Mucosa of rectum (tissue), 2 donors: ENCODE results near the gene BIN1.

Source experiments
- H3K27ac ChIP-seq, 2 donors: one replicate each; pipeline ENCODE4 v1.7.0; 2013; ENCODE audit warnings: inconsistent platforms in 2 of 2, low read depth in 2 of 2, low read length in 2 of 2
- H3K27me3 ChIP-seq, 2 donors: one replicate each; pipeline ENCODE4 v1.7.0; 2013; ENCODE audit warnings: low read length in 2 of 2; ENCODE audit not compliant: control insufficient read depth in 2 of 2, insufficient read depth in 2 of 2
- H3K36me3 ChIP-seq, 2 donors: one replicate each; pipeline ENCODE4 v1.7.0; 2013; ENCODE audit warnings: low read length in 2 of 2; ENCODE audit not compliant: control insufficient read depth in 2 of 2, insufficient read depth in 2 of 2
- H3K4me1 ChIP-seq, 2 donors: one replicate each; pipeline ENCODE4 v1.7.0; 2013; ENCODE audit warnings: low read length in 2 of 2, mild to moderate bottlenecking in 1 of 2; ENCODE audit not compliant: control insufficient read depth in 2 of 2, insufficient read depth in 2 of 2
- H3K4me3 ChIP-seq, 2 donors: one replicate each; pipeline ENCODE4 v1.7.0; 2013; ENCODE audit warnings: low read length in 2 of 2
- H3K9ac ChIP-seq, 2 donors: one replicate each; pipeline ENCODE4 v1.7.0; 2013; ENCODE audit warnings: low read length in 2 of 2, low read depth in 1 of 2, mild to moderate bottlenecking in 1 of 2
- H3K9me3 ChIP-seq, 2 donors: one replicate each; pipeline ENCODE4 v1.7.0; 2013; ENCODE audit warnings: low read length in 2 of 2; ENCODE audit not compliant: control insufficient read depth in 2 of 2
- donor health status: healthy.
- donor health status: Normal muscosa, but diverticular disease.

Gene BIN1

DNA sequence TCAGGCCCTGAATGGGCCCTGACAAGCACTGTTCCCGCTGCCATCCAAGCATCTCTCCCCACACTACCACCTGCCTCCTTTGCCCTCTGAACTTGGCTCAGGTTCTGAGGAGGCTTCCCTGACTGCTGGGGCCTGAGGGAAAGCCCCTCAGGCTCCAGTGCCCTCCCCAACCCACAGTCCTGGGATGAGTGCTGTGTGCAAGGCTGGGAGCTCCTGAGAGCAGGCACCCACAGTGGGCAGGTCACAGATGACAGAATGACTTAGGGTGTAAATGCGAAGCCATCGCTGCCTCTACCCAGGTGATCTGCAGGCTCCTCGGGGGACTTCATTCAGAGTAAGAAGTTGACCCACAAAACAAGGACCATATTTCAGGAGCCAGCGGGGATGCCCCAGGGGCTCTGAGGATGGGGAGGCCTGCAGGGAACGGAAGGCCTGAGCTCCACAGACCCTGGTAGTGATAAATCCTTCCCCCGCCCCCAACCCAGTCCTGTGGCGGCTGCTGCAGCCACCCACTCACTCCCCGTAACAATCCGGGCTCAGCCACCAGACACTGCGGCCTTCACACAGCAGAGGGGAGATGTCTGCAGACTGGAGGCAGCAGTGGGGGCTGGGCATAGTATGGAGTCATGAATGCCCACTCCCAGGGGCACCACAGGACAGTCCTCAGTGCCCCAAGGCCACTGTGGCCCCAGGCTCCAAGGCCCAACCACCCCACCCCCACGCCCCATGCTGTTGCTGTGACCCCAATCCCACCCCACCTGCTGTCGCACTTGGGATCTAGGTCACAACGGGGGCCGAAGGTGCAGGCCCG, 8.9 kb downstream of the BIN1 start:
- Histone ChIP-seq H3K4me3 (no peak overlapping the region), H3K4me1 (peaks cover 43 to 48% of the 10 kb centered on the region in 2 donors), H3K36me3 (no peaks in the 10 kb centered on the region), H3K9ac (no peak overlapping the region), H3K27me3 (no peaks in the 10 kb centered on the region), H3K27ac (peak overlapping the region in 1 of 2 donors; percentile 16), H3K9me3 (no peaks in the 10 kb centered on the region)

DNA sequence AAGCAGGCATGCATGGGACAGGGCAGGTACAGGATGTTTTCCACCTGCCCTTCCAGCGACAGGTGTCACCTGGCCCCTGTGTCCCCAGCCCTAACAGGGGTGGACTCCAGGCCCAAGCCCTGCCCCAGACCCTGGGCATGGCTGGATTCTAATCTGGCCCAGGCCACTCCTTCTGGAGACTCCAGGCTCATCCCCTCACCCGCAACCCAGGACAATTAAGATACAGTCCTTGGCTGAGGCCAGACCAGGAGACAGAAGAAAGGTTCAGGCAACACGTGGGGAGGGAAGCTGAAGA, 9.5 kb downstream of the BIN1 start:
- peaks cover 41 to 47% of the 10 kb centered on the region in 2 donors for H3K4me1 ChIP-seq
- no peaks in the 10 kb centered on the region for H3K36me3 ChIP-seq
- H3K4me3 ChIP-seq: no peak overlapping the region
- peak overlapping the region; percentile 9 to 16 for H3K27ac ChIP-seq
- no peak overlapping the region for H3K9ac ChIP-seq
- H3K27me3 ChIP-seq: no peaks in the 10 kb centered on the region
- no peaks in the 10 kb centered on the region for H3K9me3 ChIP-seq

DNA sequence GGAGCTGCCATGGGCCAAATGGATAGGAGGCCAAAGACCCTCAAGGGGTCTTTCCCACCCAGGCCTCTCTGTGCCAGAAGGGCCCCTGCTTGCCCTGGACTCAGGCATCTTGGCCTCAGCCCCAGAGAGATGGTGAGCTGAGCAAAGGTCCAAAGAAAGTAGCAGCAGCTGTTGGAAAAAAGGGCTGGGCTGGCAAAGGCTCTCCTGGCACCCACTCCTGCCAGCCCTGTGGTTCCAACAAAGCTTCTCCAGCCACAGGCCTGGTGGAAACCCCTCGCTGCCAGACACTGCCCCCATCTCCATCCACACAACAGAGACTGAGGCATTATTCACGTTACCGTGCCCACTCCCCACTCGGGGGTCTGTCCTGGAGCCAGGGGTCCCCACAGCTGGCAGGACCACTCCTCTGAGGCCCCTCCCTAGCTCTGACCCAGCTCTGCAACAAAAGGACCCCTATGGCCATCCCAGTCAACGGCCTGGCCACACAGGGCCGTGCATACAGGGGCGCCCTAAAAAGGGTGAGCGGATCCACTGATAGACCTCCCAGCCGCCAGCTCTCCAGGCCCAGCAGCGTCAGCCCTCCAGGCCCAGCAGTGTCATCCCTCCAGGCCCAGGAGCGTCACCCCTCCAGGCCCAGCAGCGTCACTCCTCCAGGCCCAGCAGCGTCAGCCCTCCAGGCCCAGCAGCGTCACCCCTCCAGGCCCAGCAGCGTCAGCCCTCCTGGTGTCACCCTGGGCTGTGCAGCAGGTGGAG, 10.1 kb downstream of the BIN1 start:
- H3K27me3 ChIP-seq: no peaks in the 10 kb centered on the region
- H3K27ac ChIP-seq: peak overlapping the region; percentile 9 to 16
- peaks cover 38 to 47% of the 10 kb centered on the region in 2 donors for H3K4me1 ChIP-seq
- no peaks in the 10 kb centered on the region for H3K9me3 ChIP-seq
- no peak overlapping the region for H3K4me3 ChIP-seq
- no peak overlapping the region for H3K9ac ChIP-seq
- no peaks in the 10 kb centered on the region for H3K36me3 ChIP-seq

DNA sequence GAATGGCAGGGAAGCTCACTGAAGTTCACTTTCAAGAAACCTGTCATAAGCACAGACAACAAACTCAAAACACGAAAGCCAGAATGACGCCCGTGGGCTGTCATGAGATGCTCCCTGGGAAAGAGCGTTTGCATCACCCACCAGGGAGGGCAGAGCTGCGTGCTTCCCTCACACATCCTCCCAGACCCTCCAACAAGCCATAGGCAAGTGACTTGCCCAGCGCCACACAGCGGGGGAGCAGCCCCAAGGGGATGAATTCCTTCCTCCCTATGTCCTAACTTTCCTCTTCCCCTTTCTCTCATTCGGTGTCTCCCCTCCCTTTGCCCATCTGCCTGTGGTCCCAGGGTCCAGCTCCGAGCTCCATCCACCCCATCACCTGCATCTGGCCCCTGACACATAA, 10.7 kb downstream of the BIN1 start:
- Histone ChIP-seq H3K36me3 (no peaks in the 10 kb centered on the region), H3K27me3 (no peaks in the 10 kb centered on the region), H3K4me3 (no peak overlapping the region), H3K4me1 (peaks cover 31 to 45% of the 10 kb centered on the region in 2 donors), H3K9me3 (no peaks in the 10 kb centered on the region), H3K27ac (peak overlapping the region in 1 of 2 donors; percentile 9), H3K9ac (no peak overlapping the region)

DNA sequence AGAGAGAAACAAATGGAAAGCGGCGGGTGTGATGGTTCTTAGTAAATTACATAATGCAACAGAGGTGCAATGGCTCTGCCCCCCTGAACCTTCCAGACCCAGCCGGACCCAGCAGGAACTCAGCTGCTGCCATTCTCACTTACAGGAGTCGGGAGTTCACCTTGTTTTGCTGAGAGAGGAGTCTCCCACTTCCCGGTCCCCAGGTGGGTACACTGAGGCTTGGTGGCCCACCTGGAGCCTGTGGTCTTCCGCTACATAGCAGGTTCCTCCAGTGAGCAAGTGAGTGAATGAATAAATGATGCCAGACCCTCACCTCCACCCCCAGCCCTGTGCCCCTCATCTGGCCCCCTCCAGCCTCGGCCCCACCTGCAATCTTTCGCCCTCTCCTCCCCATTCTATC, 11.2 kb downstream of the BIN1 start:
- H3K36me3 ChIP-seq: no peaks in the 10 kb centered on the region
- no peak overlapping the region for H3K27ac ChIP-seq
- no peak overlapping the region for H3K4me3 ChIP-seq
- H3K9me3 ChIP-seq: no peaks in the 10 kb centered on the region
- H3K9ac ChIP-seq: no peak overlapping the region
- peaks cover 26 to 40% of the 10 kb centered on the region in 2 donors for H3K4me1 ChIP-seq
- H3K27me3 ChIP-seq: no peaks in the 10 kb centered on the region

DNA sequence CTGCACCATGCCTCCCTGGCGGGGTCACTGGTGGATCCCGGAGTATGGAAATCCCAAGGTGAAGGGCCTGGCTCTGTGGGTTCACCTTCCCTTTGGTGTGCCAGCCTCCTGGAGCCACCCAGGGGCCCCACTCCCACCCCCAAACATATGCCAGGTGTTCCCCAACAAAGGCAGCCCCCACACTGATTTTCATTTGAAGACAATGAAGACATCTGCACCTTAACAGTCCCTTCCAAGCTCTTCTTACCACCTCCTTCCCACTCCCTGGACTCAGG, 11.7 kb downstream of the BIN1 start:
- no peaks in the 10 kb centered on the region for H3K36me3 ChIP-seq

DNA sequence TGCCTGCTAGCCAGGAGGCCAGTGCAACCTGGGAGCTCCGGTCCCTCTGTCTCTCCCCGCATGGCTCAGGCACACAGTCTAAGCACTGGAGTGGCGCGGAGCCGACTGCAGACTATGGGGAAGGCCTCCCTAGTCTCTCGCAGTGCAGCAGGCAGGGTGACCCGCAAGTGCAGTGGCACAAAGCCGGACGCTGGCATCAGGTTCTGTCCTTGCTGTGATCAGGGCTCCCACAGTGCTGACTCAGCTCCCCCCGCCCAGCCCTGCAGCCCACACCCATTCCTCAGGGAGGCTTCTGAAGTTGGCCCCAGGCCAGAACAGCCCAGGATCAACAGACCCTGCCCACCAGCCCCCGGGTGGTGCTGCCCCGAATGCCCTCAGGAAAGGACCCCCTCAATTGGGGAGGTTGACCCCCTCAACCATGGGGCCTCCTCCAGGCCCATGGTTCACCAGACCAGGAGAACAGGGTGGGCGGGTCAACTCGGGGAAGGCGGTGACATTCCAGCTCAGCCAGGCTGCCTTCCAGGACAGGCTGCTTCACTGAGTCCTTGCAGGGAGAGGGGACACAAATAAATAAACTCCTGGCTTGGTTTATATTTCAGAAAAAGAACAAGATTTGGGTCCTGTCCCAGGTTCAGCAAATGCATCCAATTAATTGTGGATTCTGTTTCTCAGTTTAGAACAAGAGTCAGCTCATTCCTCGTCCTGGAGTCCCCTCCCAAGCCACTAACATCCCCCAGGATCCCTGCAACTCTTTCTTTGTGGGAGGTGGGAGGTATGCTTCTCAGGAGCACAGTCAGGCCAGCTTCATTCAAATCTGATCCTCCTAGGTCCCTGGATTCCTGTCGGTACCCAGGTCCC, 12.2 kb downstream of the BIN1 start:
- no peaks in the 10 kb centered on the region for H3K36me3 ChIP-seq
- no peaks in the 10 kb centered on the region for H3K9me3 ChIP-seq
- no peak overlapping the region for H3K4me3 ChIP-seq
- H3K27ac ChIP-seq: peak overlapping the region; percentile 32 to 37
- H3K9ac ChIP-seq: no peak overlapping the region
- peaks cover 22 to 31% of the 10 kb centered on the region in 2 donors for H3K4me1 ChIP-seq
- H3K27me3 ChIP-seq: no peaks in the 10 kb centered on the region

More for the DNA sequence above, 11.7 kb downstream of the BIN1 start:
- Histone ChIP-seq H3K4me1 (peaks cover 26 to 35% of the 10 kb centered on the region in 2 donors), H3K4me3 (no peak overlapping the region), H3K27ac (peak overlapping the region in 1 of 2 donors; percentile 37), H3K9me3 (no peaks in the 10 kb centered on the region), H3K9ac (no peak overlapping the region), H3K27me3 (no peaks in the 10 kb centered on the region)

DNA sequence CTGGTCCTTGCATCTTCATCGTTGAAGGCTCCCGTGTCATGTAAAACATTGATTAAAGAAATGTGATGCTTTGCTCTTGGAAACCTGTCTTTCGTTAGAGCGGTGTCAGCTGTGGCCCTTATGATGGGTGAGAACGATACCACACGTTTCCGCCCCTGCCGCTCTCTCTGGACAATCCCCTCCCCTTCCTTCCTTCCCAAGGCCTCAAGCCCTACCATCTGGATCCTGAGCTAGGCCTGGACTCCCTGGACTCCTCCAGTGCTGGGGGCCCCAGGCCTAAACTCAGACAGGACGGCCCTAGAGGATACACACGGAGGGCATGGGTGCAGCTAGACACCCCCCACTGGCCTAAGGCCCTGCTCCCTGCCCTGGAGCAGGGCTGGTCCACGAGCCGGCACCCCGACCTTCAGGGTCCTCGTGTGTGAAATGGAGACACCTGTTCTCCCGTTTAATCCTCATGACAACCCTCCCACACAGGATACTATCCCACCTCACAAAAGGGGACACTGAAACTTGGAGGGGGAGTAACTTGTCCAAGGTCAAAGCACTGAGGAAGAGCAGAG, 13.2 kb downstream of the BIN1 start:
- no peaks in the 10 kb centered on the region for H3K9me3 ChIP-seq
- H3K36me3 ChIP-seq: no peaks in the 10 kb centered on the region
- H3K4me3 ChIP-seq: no peak overlapping the region
- H3K4me1 ChIP-seq: peaks cover 22 to 31% of the 10 kb centered on the region in 2 donors
- H3K27me3 ChIP-seq: no peaks in the 10 kb centered on the region
- H3K9ac ChIP-seq: no peak overlapping the region
- no peak overlapping the region for H3K27ac ChIP-seq

DNA sequence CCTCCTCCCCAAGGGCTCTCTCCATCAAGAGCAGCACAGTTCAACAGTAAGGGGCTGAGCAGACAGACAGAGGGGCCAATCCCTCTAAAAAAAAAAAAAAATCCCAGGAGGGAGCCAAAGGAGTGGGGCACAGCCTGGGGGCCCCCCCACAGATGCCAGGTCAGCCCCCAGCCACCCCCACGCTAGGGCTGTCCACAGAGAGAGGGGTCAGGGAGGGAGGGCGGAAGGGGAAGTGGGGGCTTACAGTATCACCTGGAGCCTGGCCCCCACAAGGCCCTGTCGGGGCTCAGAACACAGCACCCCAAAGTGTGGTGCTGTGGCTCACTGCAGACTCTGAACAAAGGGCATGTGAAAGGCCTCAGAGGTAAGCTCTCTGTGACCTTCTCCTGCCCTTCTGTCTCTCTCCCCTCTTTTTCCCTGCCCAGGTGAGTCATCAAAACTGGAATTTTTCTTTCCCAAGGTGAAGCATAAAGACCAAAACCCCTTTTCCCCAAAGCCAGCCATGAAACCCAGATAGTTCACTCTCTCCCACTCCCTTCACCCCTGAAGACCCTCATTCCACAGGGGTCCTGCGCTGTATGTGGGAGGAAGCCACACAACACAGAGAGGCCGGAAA, 13.9 kb downstream of the BIN1 start:
- Histone ChIP-seq H3K4me1 (peaks cover 22 to 30% of the 10 kb centered on the region in 2 donors), H3K27ac (no peak overlapping the region), H3K9ac (no peak overlapping the region), H3K4me3 (no peak overlapping the region), H3K9me3 (no peaks in the 10 kb centered on the region), H3K27me3 (no peaks in the 10 kb centered on the region), H3K36me3 (no peaks in the 10 kb centered on the region)
